GM23248 (cell line): ENCODE results near the gene ATAD1.

ENCODE experiments used
- EZH2 ChIP-seq: fragments of 200-600 bp; sonication (generic); IDR thresholded peaks from 2 replicates; pipeline ENCODE4 v1.6.1; 2018; ENCODE audit warnings: antibody characterized with exemption, mild to moderate bottlenecking; ENCODE audit not compliant: insufficient read depth, poor library complexity, severe bottlenecking
- EZH2phosphoT487 ChIP-seq: fragments of 200-600 bp; sonication (generic); IDR thresholded peaks from 2 replicates; pipeline ENCODE4 v1.6.1; 2018; ENCODE audit warnings: antibody characterized with exemption, moderate library complexity, mild to moderate bottlenecking, low read depth; ENCODE audit not compliant: insufficient read depth

DNA sequence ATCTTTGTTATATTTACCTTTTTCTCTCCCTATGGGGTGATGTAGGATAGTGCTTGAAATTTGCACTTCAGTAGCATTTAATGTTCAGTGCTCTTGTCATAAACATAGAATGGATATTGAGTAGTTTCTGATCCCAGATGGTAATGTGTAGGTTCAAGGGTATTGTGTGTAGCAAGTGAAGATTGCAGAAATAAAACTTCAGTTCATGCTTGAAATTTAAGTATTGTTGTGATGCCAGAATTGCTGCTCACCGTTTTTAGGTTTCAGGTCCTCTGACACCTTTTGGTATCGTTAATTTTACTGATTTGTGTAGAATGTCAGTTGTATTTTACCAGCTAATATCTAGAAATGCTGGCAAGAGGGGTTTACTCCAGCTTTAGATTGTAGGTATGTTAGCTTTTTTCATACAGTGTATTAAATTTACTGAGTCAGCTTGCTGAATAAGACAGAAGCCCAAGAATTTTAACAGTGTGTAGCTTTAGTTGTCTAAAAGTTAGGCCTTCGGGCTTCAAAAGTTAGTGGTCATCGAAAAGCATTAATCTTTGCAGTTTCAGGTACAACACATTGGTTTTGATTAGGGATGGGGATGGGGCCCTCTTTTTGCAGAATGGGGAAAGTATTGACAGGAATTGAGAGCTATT, 47.3 kb upstream of the ATAD1 start:
- TF ChIP-seq EZH2phosphoT487, result no peak
- TF ChIP-seq EZH2, result no peak
